Measurements from ENCODE around the gene CMIP. TPM values are rescaled to one million over a fixed set of nuclear protein-coding genes. Genes with fewer than 3 reads are reported as not detected.

CMIP gene
- total and polyA plus RNA-seq, 3 donors from 2014 or later = 34.9 to 72.5 (median 42.0) TPM

- TF ChIP-seq CTCF (IDR thresholded peaks at IDR 0.05) = no peak
- peak; percentile 49 for DNase-seq
- Histone ChIP-seq H3K4me1 (peaks cover 12% of the 10 kb centered on the region), H3K4me3 (no peak overlapping the region), H3K27ac (no peak overlapping the region), H3K9me3 (no peaks in the 10 kb centered on the region), H3K27me3 (no peaks in the 10 kb centered on the region), H3K36me3 (ENCODE audit: low read depth, missing control alignments) (no peaks in the 10 kb centered on the region)
- intact Hi-C loops (cut with DNase I; ENCODE audit: low total_unique reads) = no loop called here
- WGBS, 2 donors = 62 to 67% methylated on average over 20 to 21 of the region's 21 CpGs
These were observed 138.2 kb downstream of the CMIP start for GRCh38 chr16:81582655-81583441.

GRCh38 chr16:81583893-81584631 is 139.5 kb downstream of the CMIP start:
- no peak for DNase-seq
- intact Hi-C loops (cut with DNase I; ENCODE audit: low total_unique reads) = no loop called here
- 90 to 93% methylated on average over 14 of the region's 14 CpGs for WGBS, 2 donors
- Histone ChIP-seq H3K4me3 (no peak overlapping the region), H3K4me1 (peaks cover 12% of the 10 kb centered on the region), H3K27ac (no peak overlapping the region), H3K9me3 (no peaks in the 10 kb centered on the region), H3K36me3 (ENCODE audit: low read depth, missing control alignments) (no peaks in the 10 kb centered on the region), H3K27me3 (no peaks in the 10 kb centered on the region)
- TF ChIP-seq POLR2A (IDR thresholded peaks at IDR 0.05) (no peak), CTCF (IDR thresholded peaks at IDR 0.05) (no peak)

- Histone ChIP-seq H3K4me1 (peaks cover 12% of the 10 kb centered on the region), H3K27me3 (no peaks in the 10 kb centered on the region), H3K27ac (no peak overlapping the region), H3K9me3 (no peaks in the 10 kb centered on the region), H3K36me3 (ENCODE audit: low read depth, missing control alignments) (no peaks in the 10 kb centered on the region), H3K4me3 (no peak overlapping the region)
- TF ChIP-seq CTCF (IDR thresholded peaks at IDR 0.05) (no peak), POLR2A (IDR thresholded peaks at IDR 0.05) (no peak)
- 87 to 91% methylated on average over 8 of the region's 8 CpGs for WGBS, 2 donors
- DNase-seq = no peak
- intact Hi-C loops (cut with DNase I; ENCODE audit: low total_unique reads) = no loop called here
These were observed 141.2 kb downstream of the CMIP start for GRCh38 chr16:81585785-81586184.

- WGBS, 2 donors = 95% methylated on average over 7 of the region's 7 CpGs
- H3K9me3 ChIP-seq = no peaks in the 10 kb centered on the region
- H3K27ac ChIP-seq = no peak overlapping the region
- intact Hi-C loops (cut with DNase I; ENCODE audit: low total_unique reads) = no loop called here
- no peak overlapping the region for H3K4me3 ChIP-seq
- DNase-seq = no peak
- TF ChIP-seq CTCF (IDR thresholded peaks at IDR 0.05) = no peak
- TF ChIP-seq POLR2A (IDR thresholded peaks at IDR 0.05) = no peak
- no peaks in the 10 kb centered on the region for H3K27me3 ChIP-seq
- peaks cover 12% of the 10 kb centered on the region for H3K4me1 ChIP-seq
- no peaks in the 10 kb centered on the region for H3K36me3 ChIP-seq (ENCODE audit: low read depth, missing control alignments)
These were observed 141.8 kb downstream of the CMIP start for GRCh38 chr16:81586417-81586816.
